Measurements from ENCODE around the gene HERC2.
"Not testable (repeated sequence)": the region's sequence is repeated elsewhere in the genome, so short reads cannot be mapped to it uniquely, and the experiment has no call there.

Gene HERC2

GRCh38 chr15:28219116-28219515 is 102.9 kb downstream of the HERC2 start:
- in situ Hi-C loops (cut with HindIII; ENCODE audit: low sequenced_read_pairs) = no loop called here
- no peak overlapping the region for H3K4me3 ChIP-seq (ENCODE audit: low read depth, low read length)
- DNase-seq (ENCODE audit: low read depth, low spot score) = no peak
- no peak for TF ChIP-seq CTCF (IDR thresholded peaks at IDR 0.05; ENCODE audit: low read depth, low read length)

- in situ Hi-C loops (cut with HindIII; ENCODE audit: low sequenced_read_pairs); H3K4me3 ChIP-seq (ENCODE audit: low read depth, low read length); DNase-seq (ENCODE audit: low read depth, low spot score): not testable (repeated sequence)
These were observed 104.9 kb downstream of the HERC2 start for GRCh38 chr15:28216946-28217546.

- DNase-seq (ENCODE audit: low read depth, low spot score); H3K4me3 ChIP-seq (ENCODE audit: low read depth, low read length); in situ Hi-C loops (cut with HindIII; ENCODE audit: low sequenced_read_pairs): not testable (repeated sequence)
These were observed 106.5 kb downstream of the HERC2 start for GRCh38 chr15:28215521-28215920.

GRCh38 chr15:28214006-28214790 is 107.8 kb downstream of the HERC2 start:
- H3K4me3 ChIP-seq (ENCODE audit: low read depth, low read length); DNase-seq (ENCODE audit: low read depth, low spot score); in situ Hi-C loops (cut with HindIII; ENCODE audit: low sequenced_read_pairs): not testable (repeated sequence)

- in situ Hi-C loops (cut with HindIII; ENCODE audit: low sequenced_read_pairs); DNase-seq (ENCODE audit: low read depth, low spot score); H3K4me3 ChIP-seq (ENCODE audit: low read depth, low read length): not testable (repeated sequence)
These were observed 108.6 kb downstream of the HERC2 start for GRCh38 chr15:28213393-28213792.

GRCh38 chr15:28208583-28208982 is 113.4 kb downstream of the HERC2 start:
- DNase-seq (ENCODE audit: low read depth, low spot score) = no peak
- in situ Hi-C loops (cut with HindIII; ENCODE audit: low sequenced_read_pairs) = no loop called here
- no peak overlapping the region for H3K4me3 ChIP-seq (ENCODE audit: low read depth, low read length)
- TF ChIP-seq CTCF (IDR thresholded peaks at IDR 0.05; ENCODE audit: low read depth, low read length) = no peak

- in situ Hi-C loops (cut with HindIII; ENCODE audit: low sequenced_read_pairs); H3K4me3 ChIP-seq (ENCODE audit: low read depth, low read length); DNase-seq (ENCODE audit: low read depth, low spot score): not testable (repeated sequence)
These were observed 116.3 kb downstream of the HERC2 start for GRCh38 chr15:28205640-28206039.

GRCh38 chr15:28203055-28203828 is 118.7 kb downstream of the HERC2 start:
- in situ Hi-C loops (cut with HindIII; ENCODE audit: low sequenced_read_pairs); DNase-seq (ENCODE audit: low read depth, low spot score): not testable (repeated sequence)

GRCh38 chr15:28202124-28202523 is 119.9 kb downstream of the HERC2 start:
- DNase-seq (ENCODE audit: low read depth, low spot score); in situ Hi-C loops (cut with HindIII; ENCODE audit: low sequenced_read_pairs); H3K4me3 ChIP-seq (ENCODE audit: low read depth, low read length): not testable (repeated sequence)

More at GRCh38 chr15:28203055-28203828, 118.7 kb downstream of the HERC2 start:
- H3K4me3 ChIP-seq (ENCODE audit: low read depth, low read length) = not testable (repeated sequence)

- H3K4me3 ChIP-seq (ENCODE audit: low read depth, low read length); DNase-seq (ENCODE audit: low read depth, low spot score); in situ Hi-C loops (cut with HindIII; ENCODE audit: low sequenced_read_pairs): not testable (repeated sequence)
These were observed 123.8 kb downstream of the HERC2 start for GRCh38 chr15:28198215-28198614.

- DNase-seq (ENCODE audit: low read depth, low spot score); H3K4me3 ChIP-seq (ENCODE audit: low read depth, low read length); in situ Hi-C loops (cut with HindIII; ENCODE audit: low sequenced_read_pairs): not testable (repeated sequence)
These were observed 124.3 kb downstream of the HERC2 start for GRCh38 chr15:28197694-28198093.

- in situ Hi-C loops (cut with HindIII; ENCODE audit: low sequenced_read_pairs); DNase-seq (ENCODE audit: low read depth, low spot score); H3K4me3 ChIP-seq (ENCODE audit: low read depth, low read length): not testable (repeated sequence)
These were observed 125.4 kb downstream of the HERC2 start for GRCh38 chr15:28196581-28196980.

All from astrocyte of the spinal cord (primary cell).